HG03159 (cell line): ENCODE data around the gene ADAM30.

Source experiments
- ATAC-seq: cut with Tn5 transposase; IDR thresholded peaks from one replicate; pipeline ENCODE4 v1.9.1; 2021; ENCODE audit warnings: mild to moderate bottlenecking, moderate library complexity; ENCODE audit not compliant: unreplicated experiment

The ADAM30 gene

DNA sequence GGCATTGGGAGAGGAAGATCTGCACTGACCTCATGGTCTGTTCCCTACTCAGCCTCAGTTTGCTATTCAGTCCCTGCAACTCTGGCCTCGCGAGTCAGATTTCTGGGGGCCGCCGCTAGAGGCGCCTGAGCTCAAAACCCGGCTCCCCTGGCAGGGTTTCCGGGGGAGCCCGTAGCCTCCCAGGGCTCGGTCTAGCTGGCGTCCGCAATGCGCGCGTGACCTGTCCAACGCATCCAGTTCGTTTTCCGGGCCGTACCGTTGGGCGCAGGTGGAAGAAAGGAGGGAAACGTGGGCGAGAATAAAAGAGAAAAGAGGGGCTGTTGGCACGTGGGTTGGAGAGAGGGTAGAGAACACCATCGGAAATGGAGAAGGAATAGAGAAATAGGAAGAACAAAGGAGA is at the start of gene ADAM30:
Gene ADAM30, minus strand, starts transcription at position 213 of the 400 bp plus-strand sequence. Its CDS starts 179 bp downstream, at position 34.
- no peak for ATAC-seq

DNA sequence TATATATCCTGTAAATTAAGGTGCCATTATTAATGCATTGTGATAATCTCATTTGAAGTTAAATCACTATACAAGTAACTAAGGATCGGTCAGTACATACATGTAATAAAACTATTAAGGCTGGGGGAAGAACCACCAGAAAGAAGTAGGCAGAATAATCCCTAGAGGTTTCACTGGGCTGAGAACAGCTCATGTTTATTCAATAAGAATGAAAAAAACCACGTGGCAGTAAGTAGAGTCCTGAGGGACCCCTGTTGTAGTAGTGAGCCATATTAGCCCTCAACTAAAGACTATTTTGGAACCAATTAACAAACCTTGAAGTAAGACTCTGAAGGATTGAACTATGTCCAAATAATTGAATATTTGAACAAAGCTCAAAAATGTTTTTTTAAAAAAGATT is 46.9 kb upstream of the ADAM30 start:
- no peak for ATAC-seq

DNA sequence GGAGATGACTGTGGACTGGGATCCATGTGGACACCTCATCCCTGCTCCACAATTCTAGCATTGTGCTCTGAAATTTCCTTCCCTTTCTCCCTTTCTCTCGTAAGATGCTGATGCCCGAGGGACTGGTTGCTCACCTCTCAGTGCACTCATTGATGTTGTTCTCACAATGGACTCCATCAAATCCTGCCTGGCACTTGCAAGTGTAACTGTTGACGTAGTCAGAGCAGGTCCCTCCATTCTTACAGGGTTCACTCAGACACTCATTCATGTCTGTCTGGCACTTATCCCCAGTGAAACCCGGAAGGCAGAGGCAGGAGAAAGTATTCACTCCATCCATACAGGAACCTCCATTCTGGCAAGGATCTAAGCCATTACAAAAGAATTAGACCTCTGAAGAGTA is 45.1 kb upstream of the ADAM30 start:
- ATAC-seq = no peak

DNA sequence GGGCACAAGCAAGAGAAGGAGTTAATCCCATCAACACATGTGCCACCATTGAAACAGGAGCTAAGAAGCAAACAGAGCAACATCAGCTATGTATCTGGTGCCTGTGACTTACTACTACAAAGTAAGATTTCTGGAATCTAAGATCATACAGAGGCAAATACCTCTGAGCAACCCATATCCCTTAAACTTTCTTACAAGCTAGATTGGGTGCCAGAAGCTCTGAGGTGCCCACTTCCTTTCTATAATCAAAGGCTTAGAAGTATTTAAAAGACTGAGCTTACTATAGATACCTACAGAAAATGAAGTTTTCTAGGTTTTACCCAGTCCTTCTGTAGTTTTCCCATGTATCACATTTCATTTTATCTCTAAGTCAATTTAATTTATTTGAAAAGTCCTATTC is 44.4 kb upstream of the ADAM30 start:
- no peak for ATAC-seq

DNA sequence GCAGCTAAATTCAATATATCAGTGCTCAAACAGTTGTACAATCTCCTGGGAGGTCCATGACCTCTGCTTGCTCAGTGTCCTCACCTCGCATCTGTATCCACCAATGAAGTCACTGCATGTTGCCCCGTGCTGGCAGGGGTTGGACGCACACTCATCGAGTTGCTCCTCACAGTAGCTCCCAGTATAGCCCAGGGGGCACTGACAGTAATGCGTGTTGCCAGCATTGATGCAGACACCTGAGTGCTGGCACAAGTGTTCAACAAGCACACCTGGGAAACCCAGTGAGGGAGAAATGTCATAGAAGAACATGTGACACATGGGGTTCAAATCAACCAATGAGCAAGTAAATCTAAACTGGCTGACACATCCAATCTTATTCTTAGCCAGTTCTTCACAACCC is 40.9 kb upstream of the ADAM30 start:
- no peak for ATAC-seq

DNA sequence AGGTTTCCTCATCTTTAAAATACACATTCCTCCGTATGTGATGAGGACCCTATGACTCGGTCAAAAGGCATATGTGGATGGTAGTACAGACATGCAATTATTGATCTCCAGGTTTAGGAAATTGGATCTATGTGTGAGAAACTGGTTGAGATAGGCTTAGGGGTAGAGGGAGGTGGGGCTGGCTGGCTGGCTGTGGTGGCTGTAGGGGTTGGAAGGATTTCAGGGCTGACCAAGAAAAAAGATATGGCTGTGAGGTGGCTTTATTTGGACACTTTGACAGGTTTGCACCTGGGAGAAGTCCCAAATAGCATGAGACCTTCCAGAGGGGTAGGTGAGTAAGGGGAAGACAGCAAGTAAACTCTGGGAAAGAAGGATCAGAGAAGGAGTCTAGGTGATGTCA is 39.6 kb upstream of the ADAM30 start:
- no peak for ATAC-seq

DNA sequence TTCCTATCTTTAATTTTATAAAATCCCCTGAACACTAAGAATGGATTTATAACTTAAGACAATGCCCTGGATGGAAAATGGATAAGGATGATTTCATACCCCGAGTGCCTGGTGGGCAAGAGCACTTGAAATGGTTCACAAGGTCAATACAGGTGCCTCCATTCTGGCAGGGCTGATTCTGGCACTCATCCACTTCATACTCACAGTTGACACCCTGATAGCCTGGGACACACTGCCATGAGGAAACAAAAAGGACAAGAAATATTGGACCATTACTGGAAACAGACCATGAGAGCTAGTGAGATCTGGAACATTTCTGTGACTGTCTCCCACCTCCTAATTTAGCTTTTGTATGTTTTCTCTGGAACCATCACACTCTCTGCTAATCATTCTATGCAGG is 39.1 kb upstream of the ADAM30 start:
- ATAC-seq = no peak

DNA sequence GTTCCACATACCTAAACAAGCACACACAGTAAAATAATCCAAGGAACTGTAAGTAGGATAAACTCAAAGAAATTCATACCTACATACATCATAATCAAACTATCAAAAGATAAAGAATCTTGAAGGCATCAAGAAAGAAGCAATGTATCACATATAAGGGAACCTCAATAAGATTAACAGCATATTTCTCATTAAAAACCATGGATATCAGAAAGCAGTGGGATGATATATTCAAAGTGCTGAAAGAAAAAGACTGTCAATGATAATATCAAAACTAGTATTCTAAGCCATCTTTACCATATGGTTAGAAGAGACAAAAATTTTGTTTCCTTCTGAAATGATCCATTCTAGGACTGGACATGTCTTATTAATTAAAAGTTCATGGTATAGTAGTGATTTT is 37.1 kb upstream of the ADAM30 start:
- ATAC-seq = no peak

DNA sequence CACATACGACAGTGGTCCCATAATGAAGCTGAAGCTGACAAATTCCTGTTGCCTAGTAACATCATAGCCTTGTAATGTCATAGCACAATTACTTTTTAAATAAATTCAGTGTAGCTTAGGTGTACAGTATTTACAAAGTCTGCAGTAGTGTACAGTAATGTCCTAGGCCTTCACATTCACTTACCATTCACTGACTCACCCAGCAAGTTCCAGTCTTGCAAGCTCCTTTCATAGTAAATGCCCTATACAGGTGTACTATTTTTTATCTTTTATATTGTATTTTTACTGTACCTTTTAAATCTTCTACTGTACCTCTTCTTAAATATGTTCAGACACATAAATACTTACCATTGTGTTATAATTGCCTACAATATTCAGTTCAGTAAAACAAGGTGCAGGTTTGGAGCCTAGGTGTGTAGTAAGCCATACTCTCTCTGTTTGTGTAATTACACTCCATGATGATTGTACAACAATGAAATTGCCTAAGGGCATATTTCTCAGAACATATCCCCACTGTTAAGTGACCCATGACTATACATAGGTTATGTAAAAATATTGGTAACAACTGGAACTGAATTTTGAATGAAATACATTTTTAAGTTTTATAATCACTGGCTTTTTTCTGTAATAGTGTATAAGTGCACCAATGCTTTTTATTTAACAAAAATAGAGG is 33.5 kb upstream of the ADAM30 start:
- ATAC-seq = no peak

DNA sequence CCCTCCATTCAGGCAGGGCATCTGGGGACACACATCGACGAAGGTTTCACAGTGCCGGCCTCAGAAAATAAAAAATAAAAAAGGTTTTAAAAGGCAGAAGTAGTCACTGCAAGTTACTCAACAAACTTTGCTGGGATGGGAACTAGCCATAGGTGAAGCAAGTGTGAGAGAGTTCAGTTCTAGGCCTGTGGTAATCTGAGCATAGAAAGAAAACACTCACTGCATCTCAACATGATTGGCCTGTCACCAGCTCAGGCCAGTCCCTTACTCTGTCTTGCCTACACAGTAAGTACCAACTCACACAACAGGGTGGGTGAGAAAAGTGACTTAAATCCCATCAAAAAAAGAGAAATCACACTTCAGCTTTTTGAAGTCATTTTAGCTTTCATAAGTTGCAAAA is 30.2 kb upstream of the ADAM30 start:
- no peak for ATAC-seq

DNA sequence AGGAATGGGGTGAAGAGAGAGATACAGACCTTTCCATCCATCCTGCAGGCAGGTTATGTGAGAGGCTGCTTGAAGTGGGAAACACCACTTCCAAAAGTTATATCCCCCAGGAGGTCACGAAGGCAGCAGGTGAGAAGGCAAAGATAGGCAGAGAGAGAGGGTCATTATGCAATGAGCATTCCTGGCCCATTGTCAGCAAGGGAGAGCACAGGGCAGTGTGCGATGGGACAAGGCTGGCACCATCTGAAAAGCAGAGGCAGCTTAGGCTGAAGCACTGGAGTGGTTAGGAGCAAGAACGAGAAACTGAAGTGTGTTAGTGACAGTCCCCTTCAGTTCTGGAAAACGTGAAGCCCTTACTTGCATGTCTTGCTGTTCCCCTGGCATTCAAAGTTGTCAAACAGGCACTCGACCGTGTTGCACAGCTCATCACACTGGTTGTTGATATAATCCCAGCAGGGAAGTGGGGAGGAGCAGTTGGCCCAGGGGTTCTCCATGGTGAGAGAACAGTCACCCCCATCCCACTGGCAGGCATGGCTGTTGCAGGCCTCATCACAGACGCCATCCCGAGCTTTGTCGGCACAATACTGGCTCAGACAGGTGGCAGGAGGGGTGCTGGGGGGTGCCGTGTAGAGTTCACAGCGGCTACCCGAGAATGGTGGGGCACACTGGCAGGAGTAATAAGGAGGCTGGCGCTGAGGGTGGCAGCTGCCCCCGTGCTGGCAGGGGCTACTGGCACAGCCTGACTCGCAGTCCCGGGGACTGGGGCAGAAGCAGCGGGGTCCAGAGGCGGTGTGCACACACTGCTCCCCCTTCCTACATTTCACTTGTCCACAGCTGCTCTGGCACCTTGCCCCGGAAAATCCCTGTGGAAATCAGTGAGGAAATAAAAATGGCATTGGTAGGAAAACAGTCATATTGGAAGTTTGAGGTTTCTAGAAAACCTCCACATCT is 28.9 kb upstream of the ADAM30 start:
- ATAC-seq = no peak

DNA sequence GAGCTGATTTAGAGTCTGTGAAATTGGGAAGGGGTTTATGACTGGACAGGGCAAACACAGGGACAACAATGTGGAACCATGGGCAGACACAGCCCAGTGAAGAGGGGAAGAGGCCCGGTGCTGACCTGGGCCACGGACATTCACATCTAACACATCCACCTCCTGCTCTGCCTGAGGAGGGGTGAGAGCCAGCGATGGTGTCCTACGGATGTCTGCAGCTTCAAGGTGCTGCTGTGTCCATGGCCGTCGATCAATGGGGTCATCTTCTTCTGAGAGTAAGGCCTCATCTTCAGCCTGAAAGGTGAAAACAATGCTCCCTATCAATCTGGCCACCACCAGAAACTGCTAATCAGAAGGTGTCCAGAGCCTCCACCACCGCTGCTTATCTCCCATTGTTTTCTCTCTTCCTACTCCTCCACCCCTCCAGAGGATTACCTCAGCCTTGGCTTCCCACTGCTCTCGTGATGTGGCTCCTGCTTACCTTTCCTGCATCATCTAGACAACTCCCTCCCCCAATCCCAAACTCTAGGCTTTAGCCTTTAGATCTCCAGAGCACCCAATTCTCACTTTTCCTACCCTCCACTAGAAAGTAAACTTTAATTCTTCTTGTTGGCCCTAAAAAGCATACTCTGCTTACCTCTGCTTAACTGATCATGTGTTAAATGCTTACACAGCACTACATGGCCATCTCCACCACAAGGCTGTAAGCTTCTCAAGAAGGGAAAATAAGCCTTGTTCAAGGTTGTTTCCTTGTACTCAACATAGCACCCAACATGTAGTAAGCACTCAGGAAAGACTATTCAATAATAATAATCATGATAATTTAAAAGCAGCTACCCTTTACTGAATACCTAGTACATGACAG is 24.0 kb upstream of the ADAM30 start:
- no peak for ATAC-seq

DNA sequence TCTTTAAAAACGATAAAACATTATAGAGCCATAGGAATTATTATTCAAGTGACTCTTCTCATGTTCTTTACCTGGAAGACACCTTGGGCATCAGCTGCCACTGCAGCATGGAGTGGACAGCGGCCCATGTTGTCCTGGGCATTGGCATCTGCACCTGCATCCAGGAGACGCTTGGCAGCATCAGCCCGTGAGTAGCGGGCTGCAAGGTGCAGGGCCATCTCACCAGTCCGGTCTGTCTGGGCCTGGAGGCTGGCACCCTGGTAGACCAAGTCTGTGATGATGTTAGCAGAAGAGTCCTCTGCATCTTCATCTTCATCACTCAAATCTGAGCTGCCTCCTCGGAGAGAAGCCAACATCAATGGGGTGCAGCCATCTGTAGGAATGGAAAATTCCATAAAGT is 22.9 kb upstream of the ADAM30 start:
- no peak for ATAC-seq

DNA sequence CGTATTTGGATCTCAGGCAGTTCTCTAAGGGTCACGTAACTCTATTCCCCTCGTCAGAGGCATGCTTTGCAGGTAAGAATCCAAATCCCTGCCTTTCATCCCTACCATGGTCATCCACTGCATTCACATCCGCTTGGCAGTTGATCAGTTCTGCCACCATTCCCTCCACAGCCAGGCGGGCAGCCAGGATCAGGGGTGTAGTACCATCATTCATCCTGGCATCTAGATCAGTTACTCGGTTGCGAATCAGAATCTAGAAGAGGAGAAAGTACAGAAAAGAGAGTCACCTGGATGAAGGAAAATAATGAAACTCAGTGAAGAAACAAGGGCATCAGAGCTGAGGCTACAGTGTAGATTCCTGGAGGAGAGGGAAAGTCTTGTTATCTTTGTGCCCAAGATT is 22.0 kb upstream of the ADAM30 start:
- ATAC-seq = no peak

DNA sequence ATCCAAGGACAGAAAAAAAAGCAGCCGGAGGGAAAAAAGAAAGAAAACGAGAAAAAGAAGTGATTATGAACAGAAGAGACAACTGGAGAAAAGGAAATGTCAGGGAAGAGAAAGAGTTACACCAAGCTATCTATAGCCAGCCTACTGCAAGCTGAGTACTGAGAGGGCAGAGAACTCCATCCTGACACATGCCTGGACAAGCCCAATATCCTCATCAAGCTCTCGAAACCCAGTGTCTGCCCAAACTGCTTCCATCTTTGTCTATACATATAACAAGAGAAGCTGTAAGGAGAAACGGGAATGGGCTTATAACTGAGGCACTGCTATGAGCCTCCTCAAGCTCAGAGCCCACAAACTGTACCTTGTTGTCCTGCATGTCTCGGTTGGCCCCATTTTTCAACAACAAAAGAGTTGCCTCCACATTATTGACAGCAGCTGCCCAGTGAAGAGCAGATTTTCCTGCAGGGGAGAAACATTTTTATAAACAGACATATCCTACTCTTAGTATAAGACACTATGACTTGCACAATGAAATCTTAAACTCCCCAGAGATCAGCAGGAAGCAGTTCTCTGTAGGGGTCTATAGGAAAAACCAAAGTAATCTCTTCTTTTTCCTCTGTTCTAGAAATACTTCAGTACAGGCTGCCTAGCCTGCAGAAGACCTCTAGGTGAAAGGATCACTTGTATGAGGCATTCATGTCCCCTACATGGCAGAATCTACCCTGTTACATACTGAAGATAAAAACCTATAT is 21.2 kb upstream of the ADAM30 start:
- ATAC-seq = no peak

DNA sequence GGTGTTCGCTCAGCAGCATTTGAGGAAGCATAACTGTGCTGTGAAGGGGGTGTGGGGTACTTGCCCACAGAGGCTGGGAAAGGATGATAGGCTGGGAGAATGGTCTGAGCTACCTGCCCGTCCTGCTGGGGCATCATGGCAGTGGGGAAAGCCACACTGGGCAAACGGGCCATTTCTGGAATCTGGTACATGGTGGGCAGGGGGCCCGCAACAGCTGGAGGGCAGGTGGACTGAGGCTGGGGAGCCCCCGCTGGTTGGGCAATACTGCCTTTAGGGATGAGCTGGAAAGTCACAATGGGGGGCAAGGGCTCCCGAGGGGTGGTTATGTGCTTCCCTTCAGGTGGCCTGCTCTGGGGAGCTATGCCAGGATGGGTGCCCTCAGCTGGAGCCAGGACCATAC is 19.2 kb upstream of the ADAM30 start:
- ATAC-seq = no peak

DNA sequence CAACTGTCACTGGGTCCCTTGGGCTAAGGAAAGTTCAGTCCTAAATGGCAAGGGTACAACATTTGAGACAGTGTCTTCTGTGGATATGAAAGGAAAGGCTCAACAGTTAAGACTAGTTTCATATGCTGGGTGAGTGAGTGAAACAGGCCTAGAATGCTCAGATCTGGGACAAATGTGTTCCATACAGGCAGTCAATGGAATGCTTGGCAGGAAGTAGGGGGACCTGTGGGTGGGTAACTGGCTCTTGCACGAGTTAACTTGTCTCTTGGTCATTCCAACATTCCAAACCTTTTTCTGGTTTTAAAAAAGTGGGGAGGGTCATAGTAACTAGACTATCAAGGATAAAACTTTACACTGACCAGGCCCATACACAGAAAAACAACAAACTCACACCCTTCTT is 17.8 kb upstream of the ADAM30 start:
- ATAC-seq = no peak

DNA sequence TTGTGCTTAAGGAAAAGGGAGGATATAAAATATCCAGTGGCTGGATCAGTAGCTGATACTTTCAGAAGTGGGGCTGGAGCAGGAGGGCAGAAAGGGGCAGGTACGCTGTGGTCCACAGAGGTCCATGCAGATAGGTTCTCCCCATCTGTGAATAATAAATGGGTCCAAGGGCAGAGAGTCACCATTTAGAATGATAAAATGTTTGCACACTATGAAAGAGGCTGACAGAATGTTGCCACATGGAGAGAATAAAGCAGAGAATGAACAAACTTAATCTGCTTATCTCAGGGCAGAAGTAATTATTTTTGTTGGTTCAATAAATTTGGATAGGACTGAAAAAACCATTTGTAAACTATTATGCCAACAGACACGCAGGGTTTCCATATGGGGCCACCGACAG is 16.6 kb upstream of the ADAM30 start:
- ATAC-seq = no peak

DNA sequence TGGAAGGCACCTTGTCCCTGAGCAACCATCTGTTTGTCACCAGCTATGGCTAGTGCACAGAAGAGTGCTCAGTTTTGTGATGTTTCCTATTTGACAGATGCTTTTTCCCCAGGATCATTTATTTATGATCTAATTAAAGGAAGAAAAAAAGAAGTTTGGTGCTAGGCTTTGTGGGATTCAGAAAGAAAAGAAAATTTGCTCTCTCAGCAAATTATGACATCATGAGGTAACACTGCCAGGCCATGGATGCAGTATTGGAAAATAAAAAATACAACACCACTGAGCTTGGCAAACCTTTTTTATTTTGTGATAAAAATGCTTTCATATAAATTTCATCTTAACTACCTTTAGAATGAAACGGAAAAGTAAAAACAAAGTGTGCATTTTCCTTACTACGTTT is 15.5 kb upstream of the ADAM30 start:
- no peak for ATAC-seq

DNA sequence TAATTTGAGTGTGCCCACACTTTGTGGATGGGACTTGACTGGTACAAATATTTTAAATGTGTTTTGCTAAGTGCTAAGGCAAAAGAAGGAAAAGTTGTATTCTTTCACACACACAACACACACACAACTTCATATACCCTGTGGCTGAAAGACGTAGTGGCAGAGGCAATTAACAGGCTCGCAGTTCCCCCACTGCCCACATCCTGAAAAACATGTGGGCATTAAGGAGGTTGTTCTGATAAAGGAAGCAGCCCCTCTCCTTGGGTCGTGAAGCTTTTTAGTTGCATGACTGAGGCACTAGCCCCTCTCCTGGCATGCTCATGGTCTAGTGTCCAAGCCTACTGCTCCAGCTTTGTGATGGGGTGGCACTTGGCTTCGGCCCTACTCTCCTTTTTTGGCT is 14.3 kb upstream of the ADAM30 start:
- no peak for ATAC-seq
